ENCODE data around the gene LY6G6D.

GRCh38 chr6:31715022-31715958, at the start of gene LY6G6D:
- TF ChIP-seq EZH2phosphoT487 (IDR thresholded peaks at IDR 0.05; ENCODE audit: borderline replicate concordance, low read length) = no peak
- TF ChIP-seq CTCF (conservative IDR thresholded peaks at IDR 0.05; ENCODE audit: low read depth, low read length) = no peak
- TF ChIP-seq EZH2 (IDR thresholded peaks at IDR 0.05; ENCODE audit: low read length, unreplicated experiment) = no peak

All from PC-3 (cell line).